H9 (cell line): Measurements from ENCODE around the gene IQCK. TPM values are rescaled to one million over a fixed set of nuclear protein-coding genes. Genes with fewer than 3 reads are reported as not detected.

Experiments used
- DNase-seq: peaks from one replicate; pipeline ENCODE4 v3.0.0-alpha.2; 2017
- H2AFZ ChIP-seq: one replicate; pipeline ENCODE4 v1.6.1; 2013; ENCODE audit warnings: mild to moderate bottlenecking, low read length, control low read depth, moderate library complexity
- H2AK5ac ChIP-seq: 2 replicates; pipeline ENCODE4 v1.6.1; 2013; ENCODE audit warnings: low read length, control low read depth, mixed read lengths; ENCODE audit not compliant: insufficient read length
- H2BK120ac ChIP-seq: one replicate; pipeline ENCODE4 v1.6.1; 2013; ENCODE audit warnings: low read depth, mild to moderate bottlenecking, low read length, control low read depth, inconsistent platforms; ENCODE audit not compliant: poor library complexity, severe bottlenecking
- H2BK12ac ChIP-seq: 2 replicates; pipeline ENCODE4 v1.6.1; 2013; ENCODE audit warnings: low read length, control low read depth, mixed read lengths, low read depth; ENCODE audit not compliant: insufficient read length
- H2BK15ac ChIP-seq: 2 replicates; pipeline ENCODE4 v1.6.1; 2013; ENCODE audit warnings: low read depth, low read length, control low read depth
- H2BK20ac ChIP-seq: one replicate; pipeline ENCODE4 v1.6.1; 2013; ENCODE audit warnings: low read depth, mild to moderate bottlenecking, low read length, control low read depth, inconsistent platforms; ENCODE audit not compliant: poor library complexity, severe bottlenecking
- H2BK5ac ChIP-seq: 2 replicates; pipeline ENCODE4 v1.6.1; 2013; ENCODE audit warnings: low read length, control low read depth, mixed read lengths; ENCODE audit not compliant: insufficient read length
- H3K14ac ChIP-seq: 2 replicates; pipeline ENCODE4 v1.6.1; 2013; ENCODE audit warnings: low read length, control low read depth; ENCODE audit not compliant: insufficient read depth
- H3K18ac ChIP-seq: 2 replicates; pipeline ENCODE4 v1.6.1; 2013; ENCODE audit warnings: low read depth, mild to moderate bottlenecking, mixed read lengths, low read length, control low read depth; ENCODE audit not compliant: insufficient read length
- H3K23ac ChIP-seq: 2 replicates; pipeline ENCODE4 v1.6.1; 2013; ENCODE audit warnings: low read length, control low read depth, mixed read lengths, low read depth; ENCODE audit not compliant: insufficient read length
- H3K23me2 ChIP-seq: 2 replicates; pipeline ENCODE4 v1.6.1; 2013; ENCODE audit warnings: low read depth, mild to moderate bottlenecking, mixed read lengths, low read length, control low read depth; ENCODE audit not compliant: insufficient read length, poor library complexity, severe bottlenecking
- H3K27ac ChIP-seq: 2 replicates; pipeline ENCODE4 v1.5.1; 2013; ENCODE audit warnings: low read length, control low read depth, mixed read lengths, low read depth; ENCODE audit not compliant: insufficient read length
- H3K27me3 ChIP-seq: 2 replicates; pipeline ENCODE4 v1.6.1; 2013; ENCODE audit warnings: low read length, control low read depth, inconsistent platforms; ENCODE audit not compliant: insufficient read depth
- H3K4ac ChIP-seq: 2 replicates; pipeline ENCODE4 v1.6.1; 2013; ENCODE audit warnings: low read depth, mild to moderate bottlenecking, control low read depth, inconsistent platforms, low read length, moderate library complexity
- H3K4me1 ChIP-seq: 2 replicates; pipeline ENCODE4 v1.6.1; 2013; ENCODE audit warnings: low read length, control low read depth, inconsistent platforms; ENCODE audit not compliant: insufficient read depth
- H3K4me2 ChIP-seq: 2 replicates; pipeline ENCODE4 v1.6.1; 2013; ENCODE audit warnings: low read length, control low read depth, mixed read lengths; ENCODE audit not compliant: insufficient read length, insufficient read depth
- H3K56ac ChIP-seq: 2 replicates; pipeline ENCODE4 v1.6.1; 2013; ENCODE audit warnings: low read depth, mild to moderate bottlenecking, mixed read lengths, low read length, control low read depth; ENCODE audit not compliant: insufficient read length
- H3K79me1 ChIP-seq: 2 replicates; pipeline ENCODE4 v1.6.1; 2013; ENCODE audit warnings: low read depth, mild to moderate bottlenecking, moderate library complexity, low read length, control low read depth, inconsistent platforms; ENCODE audit not compliant: insufficient read depth, poor library complexity, severe bottlenecking
- H3K79me2 ChIP-seq: 2 replicates; pipeline ENCODE4 v1.6.1; 2013; ENCODE audit warnings: low read length, control low read depth, inconsistent platforms; ENCODE audit not compliant: insufficient read depth
- H3K9ac ChIP-seq: 2 replicates; pipeline ENCODE4 v1.6.1; 2013; ENCODE audit warnings: low read length, control low read depth, mixed read lengths; ENCODE audit not compliant: insufficient read length; ENCODE audit errors: extremely low read depth
- H3K9me3 ChIP-seq: one replicate; pipeline ENCODE4 v1.6.1; 2013; ENCODE audit warnings: low read depth, low read length, inconsistent platforms; ENCODE audit not compliant: control insufficient read depth
- H3T11ph ChIP-seq: one replicate; pipeline ENCODE4 v1.6.1; 2013; ENCODE audit warnings: mild to moderate bottlenecking, low read length, control low read depth, inconsistent platforms
- H4K20me1 ChIP-seq: one replicate; pipeline ENCODE4 v1.6.1; 2013; ENCODE audit not compliant: control insufficient read depth, insufficient read length, insufficient read depth
- H4K5ac ChIP-seq: 2 replicates; pipeline ENCODE4 v1.6.1; 2013; ENCODE audit warnings: low read depth, mild to moderate bottlenecking, mixed read lengths, low read length, control low read depth; ENCODE audit not compliant: insufficient read length
- H4K8ac ChIP-seq: replicated peaks from 2 replicates; pipeline ENCODE4 v1.6.1; 2013; ENCODE audit warnings: low read length, control low read depth, mixed read lengths, low read depth; ENCODE audit not compliant: insufficient read length
- H4K91ac ChIP-seq: 2 replicates; pipeline ENCODE4 v1.6.1; 2013; ENCODE audit warnings: low read depth, mild to moderate bottlenecking, moderate library complexity, mixed read lengths, low read length, control low read depth; ENCODE audit not compliant: insufficient read length
- H3K27ac Mint-ChIP-seq, 3 experiments: 2 replicates in 2 of 3; 3 replicates in 1 of 3; pipeline ENCODE4 v1.8.0; 2020 to 2021; ENCODE audit warnings: mixed read lengths in 3 of 3, mild to moderate bottlenecking in 1 of 3, moderate library complexity in 1 of 3
- H3K27me3 Mint-ChIP-seq: 2 replicates; pipeline ENCODE4 v1.8.0; 2021; ENCODE audit warnings: low read depth, mild to moderate bottlenecking, moderate library complexity, mixed read lengths
- H3K36me3 Mint-ChIP-seq, 3 experiments: 2 replicates in 2 of 3; 3 replicates in 1 of 3; pipeline ENCODE4 v1.8.0; 2020 to 2021; ENCODE audit warnings: low read depth in 3 of 3, mixed read lengths in 3 of 3; ENCODE audit not compliant: insufficient read depth in 1 of 3
- H3K4me1 Mint-ChIP-seq, 2 experiments: 2 replicates each; pipeline ENCODE4 v1.8.0; 2020; ENCODE audit warnings: mixed read lengths in 2 of 2
- H3K4me3 Mint-ChIP-seq, 2 experiments: 2 replicates in 1 of 2; 3 replicates in 1 of 2; pipeline ENCODE4 v1.8.0; 2020 to 2021; ENCODE audit warnings: mild to moderate bottlenecking in 2 of 2, mixed read lengths in 2 of 2, moderate library complexity in 1 of 2
- H3K9me3 Mint-ChIP-seq, 2 experiments: 2 replicates in 1 of 2; 3 replicates in 1 of 2; pipeline ENCODE4 v1.8.0; 2020; ENCODE audit warnings: mild to moderate bottlenecking in 2 of 2, mixed read lengths in 2 of 2, moderate library complexity in 1 of 2
- WGBS: extraction: QIAGEN DNeasy Blood & Tissue Kit; methylation state at CpG from one replicate; pipeline ENCODE4 v1.1.7; 2013; ENCODE audit warnings: missing lambda C conversion rate, low lambda C conversion rate, mixed read lengths; ENCODE audit not compliant: insufficient read length; ENCODE audit errors: extremely low coverage; 5-methylcytosine and 5-hydroxymethylcytosine counted together
- total RNA-seq: library from RNA; stranded (reverse); gene quantifications from 2 replicates; pipeline ENCODE4 v1.2.1, GENCODE V29; 2021
- TF ChIP-seq, protein P1 (sequence below): fragments of 200-600 bp; sonication (generic); conservative IDR thresholded peaks from 3 replicates; pipeline ENCODE4 v1.8.0; 2021; ENCODE audit warnings: antibody characterized with exemption, mild to moderate bottlenecking

The IQCK gene
- total RNA-seq, 1 experiment from 2014 or later: 9.0 TPM

DNA sequence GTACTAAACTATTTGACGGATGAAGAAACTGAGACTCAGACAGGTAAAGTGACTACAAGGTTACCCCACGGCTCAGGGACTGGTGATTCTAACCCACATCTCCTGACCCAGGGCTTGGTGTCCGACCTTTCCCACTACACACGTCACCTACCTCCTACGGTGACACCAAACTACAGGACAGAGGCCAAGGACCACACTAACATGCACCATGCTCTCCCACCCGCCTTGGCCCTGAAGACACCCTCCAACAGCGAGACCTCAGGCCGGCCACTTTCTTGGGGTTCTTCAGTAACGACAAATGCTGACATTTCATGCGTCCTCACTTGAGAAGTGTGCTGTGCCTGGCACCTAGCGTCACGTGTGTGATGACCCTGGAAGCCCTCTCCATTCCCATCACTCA is 6.4 kb upstream of the IQCK start:
- H3K27me3 ChIP-seq: no peaks in the 10 kb centered on the region
- Mint-ChIP-seq H3K9me3 (no peaks in the 10 kb centered on the region), H3K27ac (peak overlapping the region; percentile 73 to 92 (median 88); a peak in 6 of 7 replicates), H3K36me3 (peaks cover 64 to 89% (median 81%) of the 10 kb centered on the region in 3 experiments), H3K4me1 (peaks cover 52 to 81% of the 10 kb centered on the region in 2 experiments), H3K4me3 (peak overlapping the region in 1 of 2 experiments; percentile 24; a peak in 2 of 5 replicates), H3K27me3 (no peaks in the 10 kb centered on the region)
- no peak overlapping the region for H2BK5ac ChIP-seq
- H3K14ac ChIP-seq: no peak overlapping the region
- TF ChIP-seq, protein P1, sequence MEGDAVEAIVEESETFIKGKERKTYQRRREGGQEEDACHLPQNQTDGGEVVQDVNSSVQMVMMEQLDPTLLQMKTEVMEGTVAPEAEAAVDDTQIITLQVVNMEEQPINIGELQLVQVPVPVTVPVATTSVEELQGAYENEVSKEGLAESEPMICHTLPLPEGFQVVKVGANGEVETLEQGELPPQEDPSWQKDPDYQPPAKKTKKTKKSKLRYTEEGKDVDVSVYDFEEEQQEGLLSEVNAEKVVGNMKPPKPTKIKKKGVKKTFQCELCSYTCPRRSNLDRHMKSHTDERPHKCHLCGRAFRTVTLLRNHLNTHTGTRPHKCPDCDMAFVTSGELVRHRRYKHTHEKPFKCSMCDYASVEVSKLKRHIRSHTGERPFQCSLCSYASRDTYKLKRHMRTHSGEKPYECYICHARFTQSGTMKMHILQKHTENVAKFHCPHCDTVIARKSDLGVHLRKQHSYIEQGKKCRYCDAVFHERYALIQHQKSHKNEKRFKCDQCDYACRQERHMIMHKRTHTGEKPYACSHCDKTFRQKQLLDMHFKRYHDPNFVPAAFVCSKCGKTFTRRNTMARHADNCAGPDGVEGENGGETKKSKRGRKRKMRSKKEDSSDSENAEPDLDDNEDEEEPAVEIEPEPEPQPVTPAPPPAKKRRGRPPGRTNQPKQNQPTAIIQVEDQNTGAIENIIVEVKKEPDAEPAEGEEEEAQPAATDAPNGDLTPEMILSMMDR: no peak
- H3K9ac ChIP-seq: no peak overlapping the region
- no peak overlapping the region for H3K18ac ChIP-seq
- H3K79me1 ChIP-seq: peaks cover 7% of the 10 kb centered on the region
- no peak overlapping the region for H2BK12ac ChIP-seq
- H3K56ac ChIP-seq: no peak overlapping the region
- H3K23me2 ChIP-seq: no peaks in the 10 kb centered on the region
- H2BK120ac ChIP-seq: no peak overlapping the region
- no peak overlapping the region for H4K91ac ChIP-seq
- H3K23ac ChIP-seq: no peak overlapping the region
- no peak overlapping the region for H2AFZ ChIP-seq
- H3K4me1 ChIP-seq: peaks cover 9% of the 10 kb centered on the region; the same call in 1 of the 2 replicates
- H4K8ac ChIP-seq: no peak overlapping the region
- no peaks in the 10 kb centered on the region for H3K9me3 ChIP-seq
- no peak overlapping the region for H2BK20ac ChIP-seq
- H4K5ac ChIP-seq: no peak overlapping the region
- no peak overlapping the region for H2AK5ac ChIP-seq
- DNase-seq: no peak
- H3T11ph ChIP-seq: no peak overlapping the region
- H4K20me1 ChIP-seq: peaks cover 6% of the 10 kb centered on the region
- no peak overlapping the region for H2BK15ac ChIP-seq
- H3K27ac ChIP-seq: no peak overlapping the region
- H3K4ac ChIP-seq: no peak overlapping the region
- H3K79me2 ChIP-seq: peaks cover 31% of the 10 kb centered on the region
- H3K4me2 ChIP-seq: no peak overlapping the region
- WGBS: no CpG with 5 or more reads among the region's 12 CpGs
